Neural cell (in vitro differentiated cells): ENCODE measurements around the gene RASAL3. TPM values are rescaled to one million over a fixed set of nuclear protein-coding genes. Genes with fewer than 3 reads are reported as not detected.

Experiments used
- H2AFZ ChIP-seq: fragments of 200-600, 300-800 bp; sonication (generic), shearing (Covaris generic); 2 replicates; pipeline ENCODE4 v1.6.0; 2014; ENCODE audit warnings: low read depth, mild to moderate bottlenecking, antibody characterized with exemption, low read length, moderate library complexity
- H3F3A ChIP-seq: fragments of 200-600 bp; shearing (Covaris generic); 2 replicates; pipeline ENCODE4 v1.6.1; 2016; ENCODE audit warnings: mild to moderate bottlenecking, moderate library complexity, mixed read lengths, antibody characterized with exemption, low read length; ENCODE audit not compliant: insufficient read depth, poor library complexity, severe bottlenecking
- H3K27ac ChIP-seq: fragments of 200-600, 300-800 bp; sonication (generic), shearing (Covaris generic); 2 replicates; pipeline ENCODE4 v1.5.1; 2014; ENCODE audit warnings: mild to moderate bottlenecking, low read length, moderate library complexity
- H3K27me3 ChIP-seq: fragments of 300-800, 200-600 bp; sonication (generic), shearing (Covaris generic); 2 replicates; pipeline ENCODE4 v1.6.0; 2014; ENCODE audit warnings: mild to moderate bottlenecking, low read depth, low read length, moderate library complexity; ENCODE audit not compliant: insufficient read depth
- H3K36me3 ChIP-seq: fragments of 300-800, 200-600 bp; sonication (generic), shearing (Covaris generic); 2 replicates; pipeline ENCODE4 v1.5.1; 2014; ENCODE audit warnings: mild to moderate bottlenecking, antibody characterized with exemption, low read length, moderate library complexity; ENCODE audit not compliant: insufficient read depth
- H3K4me2 ChIP-seq: fragments of 300-800, 200-600 bp; sonication (generic), shearing (Covaris generic); 2 replicates; pipeline ENCODE4 v1.6.0; 2014; ENCODE audit warnings: mild to moderate bottlenecking, low read length
- H3K4me3 ChIP-seq: fragments of 300-800, 200-600 bp; sonication (generic), shearing (Covaris generic); 2 replicates; pipeline ENCODE4 v1.5.1; 2014; ENCODE audit warnings: mild to moderate bottlenecking, low read length, moderate library complexity
- H3K79me2 ChIP-seq: fragments of 200-600 bp; shearing (Covaris generic); replicated peaks from 2 replicates; pipeline ENCODE4 v1.6.0; 2014; ENCODE audit warnings: mild to moderate bottlenecking, low read length, moderate library complexity; ENCODE audit not compliant: insufficient read depth
- H3K9ac ChIP-seq: fragments of 300-800, 200-600 bp; sonication (generic), shearing (Covaris generic); 2 replicates; pipeline ENCODE4 v1.6.1; 2016; ENCODE audit warnings: mild to moderate bottlenecking, low read length, mixed read lengths
- H3K9me2 ChIP-seq: fragments of 200-600 bp; shearing (Covaris generic); 2 replicates; pipeline ENCODE4 v1.6.1; 2016; ENCODE audit warnings: mild to moderate bottlenecking, low read length, mixed read lengths; ENCODE audit not compliant: insufficient read depth
- H3K9me3 ChIP-seq: fragments of 200-600, 300-800 bp; sonication (generic), shearing (Covaris generic); 2 replicates; pipeline ENCODE4 v1.6.1; 2016; ENCODE audit warnings: mild to moderate bottlenecking, mixed run types, low read length, moderate library complexity, mixed read lengths
- H4K20me1 ChIP-seq: fragments of 200-600 bp; shearing (Covaris generic); 2 replicates; pipeline ENCODE4 v1.6.1; 2016; ENCODE audit warnings: mild to moderate bottlenecking, mixed run types; ENCODE audit not compliant: insufficient read depth
- CTCF ChIP-seq: fragments of 450-650 bp; IDR thresholded peaks from 2 replicates; pipeline ENCODE4 v1.5.1; 2014; ENCODE audit warnings: antibody characterized with exemption, mild to moderate bottlenecking, moderate library complexity; ENCODE audit not compliant: poor library complexity, severe bottlenecking
- EP300 ChIP-seq: fragments of 450-650 bp; conservative IDR thresholded peaks from 2 replicates; pipeline ENCODE4 v1.6.1; 2014; ENCODE audit warnings: antibody characterized with exemption, mild to moderate bottlenecking, moderate library complexity; ENCODE audit not compliant: poor library complexity, severe bottlenecking
- EZH2 ChIP-seq: fragments of 200-600, 300-800 bp; shearing (Covaris generic), sonication (generic); IDR thresholded peaks from 2 replicates; pipeline ENCODE4 v1.6.1; 2014; ENCODE audit warnings: antibody characterized with exemption, low read length, borderline replicate concordance, mild to moderate bottlenecking; ENCODE audit not compliant: insufficient read depth, poor library complexity, severe bottlenecking
- MXI1 ChIP-seq: fragments of 450-650 bp; conservative IDR thresholded peaks from 2 replicates; pipeline ENCODE4 v1.6.1; 2014; ENCODE audit warnings: antibody characterized with exemption, mild to moderate bottlenecking; ENCODE audit not compliant: poor library complexity, severe bottlenecking
- POLR2AphosphoS5 ChIP-seq: IDR thresholded peaks from 2 replicates; pipeline ENCODE4 v1.6.1; 2012
- RAD21 ChIP-seq: fragments of 450-650 bp; conservative IDR thresholded peaks from 2 replicates; pipeline ENCODE4 v1.6.1; 2014; ENCODE audit warnings: antibody characterized with exemption, mild to moderate bottlenecking, moderate library complexity
- REST ChIP-seq: IDR thresholded peaks from 2 replicates; pipeline ENCODE4 v1.6.1; 2012; ENCODE audit warnings: borderline replicate concordance
- SMC3 ChIP-seq: fragments of 450-650 bp; conservative IDR thresholded peaks from 2 replicates; pipeline ENCODE4 v1.6.1; 2014; ENCODE audit warnings: antibody characterized with exemption, mild to moderate bottlenecking, moderate library complexity; ENCODE audit not compliant: poor library complexity
- TAF1 ChIP-seq: IDR thresholded peaks from 2 replicates; pipeline ENCODE4 v1.6.1; 2012; ENCODE audit warnings: low read depth
- polyA plus RNA-seq: library from polyadenylated mRNA; depleted of rRNA; stranded (reverse); fragments of >200 nt; gene quantifications from 2 replicates; pipeline ENCODE4 v1.2.3, GENCODE V29; 2014

RASAL3 gene
- polyA plus RNA-seq, 1 donor from 2014 or later: 1.1 TPM

GRCh38 chr19:15456871-15457700, 7.3 kb downstream of the RASAL3 start:
- Histone ChIP-seq H3K9me2 (no peaks in the 10 kb centered on the region), H3K27ac (no peak overlapping the region), H2AFZ (no peak overlapping the region), H3K79me2 (no peaks in the 10 kb centered on the region), H3K27me3 (peaks cover 81% of the 10 kb centered on the region), H3F3A (no peaks in the 10 kb centered on the region), H3K4me3 (peak overlapping the region; percentile 60), H3K9me3 (no peaks in the 10 kb centered on the region), H3K36me3 (no peaks in the 10 kb centered on the region), H3K4me2 (no peak overlapping the region), H3K9ac (no peak overlapping the region), H4K20me1 (no peaks in the 10 kb centered on the region)
- TF ChIP-seq EZH2: no peak
- no peak for TF ChIP-seq CTCF
- TF ChIP-seq POLR2AphosphoS5: no peak
- no peak for TF ChIP-seq RAD21
- peak; percentile 27 for TF ChIP-seq EP300
- peak; percentile 61 for TF ChIP-seq MXI1
- TF ChIP-seq REST: no peak
- no peak for TF ChIP-seq SMC3
- TF ChIP-seq TAF1: no peak

- Histone ChIP-seq H3F3A (no peaks in the 10 kb centered on the region), H3K36me3 (no peaks in the 10 kb centered on the region), H4K20me1 (no peaks in the 10 kb centered on the region), H3K9me3 (no peaks in the 10 kb centered on the region), H3K9ac (no peak overlapping the region), H3K27ac (no peak overlapping the region), H3K79me2 (no peaks in the 10 kb centered on the region), H3K27me3 (peaks cover 76% of the 10 kb centered on the region), H3K4me3 (peak overlapping the region; percentile 60), H2AFZ (no peak overlapping the region), H3K4me2 (no peak overlapping the region), H3K9me2 (no peaks in the 10 kb centered on the region)
- no peak for TF ChIP-seq POLR2AphosphoS5
- no peak for TF ChIP-seq REST
- TF ChIP-seq TAF1: no peak
- no peak for TF ChIP-seq CTCF
- no peak for TF ChIP-seq RAD21
- TF ChIP-seq EP300: no peak
- no peak for TF ChIP-seq EZH2
- no peak for TF ChIP-seq SMC3
- no peak for TF ChIP-seq MXI1
These were observed 7.9 kb downstream of the RASAL3 start for GRCh38 chr19:15456441-15456840.
